ENCODE measurements around the gene CASS4. TPM values are rescaled to one million over a fixed set of nuclear protein-coding genes. Genes with fewer than 3 reads are reported as not detected.

CASS4 gene
- total and polyA plus RNA-seq, 9 of the 15 experiments (the other 6 are each of a cell fraction or from before 2014, with no cell fraction given) = 8.1 to 53.8 (median 26.7) TPM

GRCh38 chr20:56422076-56422823 lies 10.2 kb downstream of the CASS4 start (continued):
- TF ChIP-seq ATF6 (CRISPR knock-in tag; IDR thresholded peaks at IDR 0.05) (0 out of 2 replicates have a peak, but pooled peaks have one; percentile 12), TEAD4 (IDR thresholded peaks at IDR 0.05; ENCODE audit: low read length) (peak; percentile 69), TEAD4 (CRISPR knock-in tag; IDR thresholded peaks at IDR 0.05; ENCODE audit: borderline replicate concordance) (no peak), ARID3A (IDR thresholded peaks at IDR 0.05; ENCODE audit: borderline replicate concordance, low read depth, low read length) (0 out of 2 replicates have a peak, but pooled peaks have one; percentile 67), CEBPG (CRISPR knock-in tag; IDR thresholded peaks at IDR 0.05) (peak; percentile 42; the same call in 1 of the 2 replicates), CEBPG (tag; conservative IDR thresholded peaks at IDR 0.05 in 1 of 2, IDR thresholded peaks at IDR 0.05 in 1 of 2) (peak; percentile 69 to 79; a peak in 3 of 4 replicates), KDM1A (IDR thresholded peaks at IDR 0.05) (peak; percentile 10 to 62; a peak in 1 of 4 replicates), CREM (IDR thresholded peaks at IDR 0.05; ENCODE audit: low read depth) (0 out of 2 replicates have a peak, but pooled peaks have one; percentile 36), CTCF (IDR thresholded peaks at IDR 0.05 in 2 of 3, conservative IDR thresholded peaks at IDR 0.05 in 1 of 3; ENCODE audit: insufficient read depth in 2 of 3, low read depth in 1 of 3, low read length in 3 of 3) (peak in 2 of 3 experiments; percentile 52 to 56; a peak in 4 of 6 replicates), ATF3 (IDR thresholded peaks at IDR 0.05) (peak; percentile 64), ATF3 (CRISPR knock-in tag; conservative IDR thresholded peaks at IDR 0.05) (no peak), BACH1 (tag; IDR thresholded peaks at IDR 0.05) (peak; percentile 45; the same call in 1 of the 2 replicates), CBFA2T2 (conservative IDR thresholded peaks at IDR 0.05) (peak; percentile 56; the same call in 1 of the 2 replicates), CEBPB (tag; IDR thresholded peaks at IDR 0.05) (peak; percentile 46; the same call in 1 of the 2 replicates), TRIM25 (IDR thresholded peaks at IDR 0.05; ENCODE audit: borderline replicate concordance) (no peak), PPARD (CRISPR knock-in tag; IDR thresholded peaks at IDR 0.05) (no peak), HDAC1 (IDR thresholded peaks at IDR 0.05) (no peak), SMARCC2 (IDR thresholded peaks at IDR 0.05; ENCODE audit: low read depth) (peak; percentile 50; the same call in 1 of the 2 replicates), SRSF3 (IDR thresholded peaks at IDR 0.05; ENCODE audit: insufficient read depth, low read length) (no peak)
